GM19468 (cell line): ENCODE results near the gene KCNIP1.
A peak's percentile ranks its signal among the peaks of the same experiment; 100 is the strongest.

ENCODE experiments used
- ATAC-seq: cut with Tn5 transposase; IDR thresholded peaks from one replicate; pipeline ENCODE4 v1.9.1; 2021; ENCODE audit warnings: mild to moderate bottlenecking, moderate library complexity, moderate number of reproducible peaks; ENCODE audit not compliant: unreplicated experiment; ENCODE audit errors: extremely low read depth

Gene KCNIP1

GRCh38 chr5:170636801-170637477, 133.1 kb downstream of the KCNIP1 start:
- no peak for ATAC-seq

GRCh38 chr5:170638051-170638450, 134.2 kb downstream of the KCNIP1 start:
- ATAC-seq: no peak

- peak; percentile 40 for ATAC-seq
These were observed 134.8 kb downstream of the KCNIP1 start for GRCh38 chr5:170638454-170639220.

- ATAC-seq: no peak
These were observed 135.6 kb downstream of the KCNIP1 start for GRCh38 chr5:170639221-170639925.

- ATAC-seq: no peak
These were observed 137.1 kb downstream of the KCNIP1 start for GRCh38 chr5:170640731-170641588.

GRCh38 chr5:170641589-170642031, 137.8 kb downstream of the KCNIP1 start:
- no peak for ATAC-seq

- ATAC-seq: no peak
These were observed 138.4 kb downstream of the KCNIP1 start for GRCh38 chr5:170642066-170642735.

GRCh38 chr5:170642776-170643436, 139.1 kb downstream of the KCNIP1 start:
- no peak for ATAC-seq

GRCh38 chr5:170643591-170643990, 139.8 kb downstream of the KCNIP1 start:
- ATAC-seq: no peak

GRCh38 chr5:170644501-170644900, 140.7 kb downstream of the KCNIP1 start:
- ATAC-seq: no peak

- ATAC-seq: no peak
These were observed 144.7 kb downstream of the KCNIP1 start for GRCh38 chr5:170648541-170648940.

- ATAC-seq: no peak
These were observed 147.0 kb downstream of the KCNIP1 start for GRCh38 chr5:170650850-170651249.

- no peak for ATAC-seq
These were observed 147.9 kb downstream of the KCNIP1 start for GRCh38 chr5:170651604-170652277.

GRCh38 chr5:170655476-170655875, 151.7 kb downstream of the KCNIP1 start:
- ATAC-seq: no peak

GRCh38 chr5:170655920-170656319, 152.1 kb downstream of the KCNIP1 start:
- ATAC-seq: no peak

- no peak for ATAC-seq
These were observed 152.5 kb downstream of the KCNIP1 start for GRCh38 chr5:170656346-170656745.

- ATAC-seq: no peak
These were observed 156.7 kb downstream of the KCNIP1 start for GRCh38 chr5:170660531-170660930.

GRCh38 chr5:170662966-170663365, 159.1 kb downstream of the KCNIP1 start:
- no peak for ATAC-seq
